SU-DHL-6 (cell line): ENCODE measurements around the gene KNTC1.

ENCODE experiments used
- H2AFZ ChIP-seq: fragments of 200-600 bp; sonication (generic); 2 replicates; pipeline ENCODE4 v1.6.1; 2014; ENCODE audit warnings: low read depth, mild to moderate bottlenecking, moderate library complexity, mixed read lengths, antibody characterized with exemption, low read length; ENCODE audit not compliant: severe bottlenecking
- H3F3A ChIP-seq: fragments of 200-600 bp; shearing (Covaris generic); 2 replicates; pipeline ENCODE4 v1.6.0; 2016; ENCODE audit warnings: antibody characterized with exemption, mild to moderate bottlenecking; ENCODE audit not compliant: insufficient read depth
- H3K27ac ChIP-seq: fragments of 200-600 bp; sonication (generic); 2 replicates; pipeline ENCODE4 v1.5.1; 2016; ENCODE audit warnings: low read depth, mild to moderate bottlenecking, low read length, moderate library complexity, mixed read lengths
- H3K27me3 ChIP-seq: fragments of 200-600 bp; sonication (generic), shearing (Covaris generic); 2 replicates; pipeline ENCODE4 v1.6.0; 2014; ENCODE audit warnings: mild to moderate bottlenecking, low read length
- H3K36me3 ChIP-seq: fragments of 200-600 bp; sonication (generic); 2 replicates; pipeline ENCODE4 v1.6.1; 2014; ENCODE audit warnings: mild to moderate bottlenecking, low read length, mixed read lengths
- H3K4me2 ChIP-seq: fragments of 300-600, 200-600 bp; shearing (Covaris generic), sonication (generic); 2 replicates; pipeline ENCODE4 v1.6.0; 2014; ENCODE audit warnings: low read length, low read depth, mild to moderate bottlenecking; ENCODE audit not compliant: poor library complexity, severe bottlenecking
- H3K4me3 ChIP-seq: fragments of 200-600 bp; sonication (generic); 2 replicates; pipeline ENCODE4 v1.5.1; 2014; ENCODE audit warnings: antibody characterized with exemption, low read length, mild to moderate bottlenecking, mixed read lengths; ENCODE audit not compliant: insufficient read depth, poor library complexity, severe bottlenecking
- H3K79me2 ChIP-seq: fragments of 200-600 bp; sonication (generic); 2 replicates; pipeline ENCODE4 v1.6.1; 2014; ENCODE audit warnings: mild to moderate bottlenecking, low read length, moderate library complexity; ENCODE audit not compliant: insufficient read depth
- H3K9ac ChIP-seq: fragments of 200-600 bp; sonication (generic); 2 replicates; pipeline ENCODE4 v1.7.0; 2014; ENCODE audit warnings: mild to moderate bottlenecking, low read length
- H3K9me2 ChIP-seq: fragments of 200-600 bp; sonication (generic); replicated peaks from 2 replicates; pipeline ENCODE4 v1.6.1; 2014; ENCODE audit warnings: low read length; ENCODE audit not compliant: insufficient read depth
- H3K9me3 ChIP-seq: fragments of 200-600 bp; sonication (generic); 2 replicates; pipeline ENCODE4 v1.6.1; 2014; ENCODE audit warnings: low read length, mixed read lengths; ENCODE audit not compliant: insufficient read depth
- H4K20me1 ChIP-seq: fragments of 200-600 bp; sonication (generic); 2 replicates; pipeline ENCODE4 v1.6.1; 2014; ENCODE audit warnings: low read depth, mild to moderate bottlenecking, antibody characterized with exemption, low read length, moderate library complexity, mixed read lengths
- EZH2phosphoT487 ChIP-seq: fragments of 200-600 bp; sonication (generic), shearing (Covaris generic); conservative IDR thresholded peaks from 2 replicates; pipeline ENCODE4 v1.6.1; 2018; ENCODE audit warnings: mild to moderate bottlenecking, antibody characterized with exemption, low read length, moderate library complexity, mixed read lengths
- TF ChIP-seq, protein P1 (sequence below): fragments of 200-600 bp; sonication (generic); IDR thresholded peaks from one replicate; pipeline ENCODE4 v1.5.1; 2017; ENCODE audit warnings: antibody characterized with exemption, mild to moderate bottlenecking, low read length, moderate library complexity; ENCODE audit not compliant: insufficient read depth, poor library complexity, severe bottlenecking

Gene KNTC1

GRCh38 chr12:122499991-122500684 is 26.9 kb upstream of the KNTC1 start:
- H3K4me3 ChIP-seq = peak overlapping the region; percentile 84
- H3K9me2 ChIP-seq = no peaks in the 10 kb centered on the region
- peaks cover 50% of the 10 kb centered on the region for H3K79me2 ChIP-seq

DNA sequence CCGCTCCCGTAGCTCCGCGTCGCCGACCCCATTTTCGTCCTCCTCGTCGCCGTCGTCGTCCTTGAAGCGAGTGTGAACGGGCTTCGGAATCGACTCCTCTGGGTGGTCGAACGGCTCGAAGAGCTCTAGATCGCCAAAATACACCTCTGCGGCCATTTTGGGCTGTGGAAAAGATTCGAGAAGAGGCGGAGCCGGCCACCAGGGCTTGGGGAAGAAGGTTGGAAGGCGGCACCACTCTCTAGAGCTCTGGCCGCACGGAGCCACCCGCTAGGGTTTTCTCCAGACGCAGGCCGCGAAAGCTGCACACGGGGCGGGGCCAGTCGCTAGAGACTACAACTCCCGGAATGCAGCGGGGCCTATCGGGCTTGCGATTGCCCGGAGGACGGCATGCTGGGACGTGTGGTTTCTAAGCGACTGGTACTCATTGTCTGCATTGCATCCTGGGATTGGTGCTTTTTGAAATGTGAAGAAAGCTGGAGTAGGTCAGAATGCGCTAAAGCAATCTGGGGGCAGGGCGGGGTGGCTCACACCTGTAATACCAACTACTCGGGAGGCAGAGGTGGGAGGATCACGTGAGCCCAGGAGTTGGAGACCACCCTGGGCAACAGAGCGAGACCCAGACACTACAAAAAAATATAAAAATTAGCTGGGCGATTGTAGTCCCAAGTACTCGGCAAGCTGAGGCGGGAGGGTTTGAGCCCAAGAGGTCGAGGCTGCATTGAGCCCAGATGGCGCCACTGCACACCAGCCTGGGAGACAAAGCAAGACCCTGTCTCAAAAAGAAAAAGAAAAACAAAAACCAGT is 26.2 kb upstream of the KNTC1 start, which contains the start of gene ZCCHC8:
ZCCHC8 (minus strand) TSS at position 248 of the 804 bp plus-strand sequence; CDS start at position 156, 92 bp downstream.
- H3K27me3 ChIP-seq = no peaks in the 10 kb centered on the region
- TF ChIP-seq, protein P1, sequence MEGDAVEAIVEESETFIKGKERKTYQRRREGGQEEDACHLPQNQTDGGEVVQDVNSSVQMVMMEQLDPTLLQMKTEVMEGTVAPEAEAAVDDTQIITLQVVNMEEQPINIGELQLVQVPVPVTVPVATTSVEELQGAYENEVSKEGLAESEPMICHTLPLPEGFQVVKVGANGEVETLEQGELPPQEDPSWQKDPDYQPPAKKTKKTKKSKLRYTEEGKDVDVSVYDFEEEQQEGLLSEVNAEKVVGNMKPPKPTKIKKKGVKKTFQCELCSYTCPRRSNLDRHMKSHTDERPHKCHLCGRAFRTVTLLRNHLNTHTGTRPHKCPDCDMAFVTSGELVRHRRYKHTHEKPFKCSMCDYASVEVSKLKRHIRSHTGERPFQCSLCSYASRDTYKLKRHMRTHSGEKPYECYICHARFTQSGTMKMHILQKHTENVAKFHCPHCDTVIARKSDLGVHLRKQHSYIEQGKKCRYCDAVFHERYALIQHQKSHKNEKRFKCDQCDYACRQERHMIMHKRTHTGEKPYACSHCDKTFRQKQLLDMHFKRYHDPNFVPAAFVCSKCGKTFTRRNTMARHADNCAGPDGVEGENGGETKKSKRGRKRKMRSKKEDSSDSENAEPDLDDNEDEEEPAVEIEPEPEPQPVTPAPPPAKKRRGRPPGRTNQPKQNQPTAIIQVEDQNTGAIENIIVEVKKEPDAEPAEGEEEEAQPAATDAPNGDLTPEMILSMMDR = peak; percentile 25
- TF ChIP-seq EZH2phosphoT487 = no peak
- H3K27ac ChIP-seq = peak within 1 kb of the TSS; percentile 89
- H3F3A ChIP-seq = peaks cover 47% of the 10 kb centered on the region
- no peaks in the 10 kb centered on the region for H4K20me1 ChIP-seq
- H3K9me3 ChIP-seq = no peaks in the 10 kb centered on the region
- H2AFZ ChIP-seq = peak within 1 kb of the TSS; percentile 66
- no peaks in the 10 kb centered on the region for H3K9me2 ChIP-seq
- peaks cover 30% of the 10 kb centered on the region for H3K36me3 ChIP-seq
- H3K9ac ChIP-seq = peak within 1 kb of the TSS; percentile 97
- H3K4me2 ChIP-seq = peak within 1 kb of the TSS; percentile 69
- peak within 1 kb of the TSS; percentile 84 for H3K4me3 ChIP-seq
- H3K79me2 ChIP-seq = peaks cover 46% of the 10 kb centered on the region

More at GRCh38 chr12:122499991-122500684, 26.9 kb upstream of the KNTC1 start:
- no peaks in the 10 kb centered on the region for H3K9me3 ChIP-seq
- peak overlapping the region; percentile 69 for H3K4me2 ChIP-seq
- H3F3A ChIP-seq = peaks cover 41% of the 10 kb centered on the region
- H3K9ac ChIP-seq = peak overlapping the region; percentile 97
- peaks cover 26% of the 10 kb centered on the region for H3K36me3 ChIP-seq
- H2AFZ ChIP-seq = peak overlapping the region; percentile 66
- peak overlapping the region; percentile 87 for H3K27ac ChIP-seq
- TF ChIP-seq, protein P1 = no peak
- TF ChIP-seq EZH2phosphoT487 = no peak
- H3K27me3 ChIP-seq = no peaks in the 10 kb centered on the region
- no peaks in the 10 kb centered on the region for H4K20me1 ChIP-seq

GRCh38 chr12:122501489-122501989 is 25.5 kb upstream of the KNTC1 start:
- Histone ChIP-seq H4K20me1 (no peaks in the 10 kb centered on the region), H3K27ac (peak overlapping the region; percentile 89), H3K36me3 (peaks cover 33% of the 10 kb centered on the region), H3K9me2 (no peaks in the 10 kb centered on the region), H3K9ac (peak overlapping the region; percentile 42), H3K27me3 (no peaks in the 10 kb centered on the region), H3F3A (peaks cover 53% of the 10 kb centered on the region), H3K79me2 (peaks cover 40% of the 10 kb centered on the region), H3K9me3 (no peaks in the 10 kb centered on the region), H3K4me2 (peak overlapping the region; percentile 65), H2AFZ (peak overlapping the region; percentile 50), H3K4me3 (peak overlapping the region; percentile 40)
- TF ChIP-seq, protein P1 = no peak
- no peak for TF ChIP-seq EZH2phosphoT487
